Astrocyte of the spinal cord (primary cell): ENCODE measurements around the gene C1S.

Source experiments
- DNase-seq: peaks from one replicate; pipeline ENCODE4 v3.0.0; 2011; ENCODE audit warnings: low read depth, low spot score
- H3K4me3 ChIP-seq: 2 replicates; pipeline ENCODE4 v1.5.1; 2011; ENCODE audit warnings: low read depth, mild to moderate bottlenecking, low read length, moderate library complexity
- CTCF ChIP-seq: IDR thresholded peaks from 2 replicates; pipeline ENCODE4 v1.5.1; 2012; ENCODE audit warnings: low read depth, mild to moderate bottlenecking, low read length, inconsistent platforms
- in situ Hi-C: cut with HindIII; loops from 2 replicates; pipeline ENCODE4 v1.10.0; 2017; ENCODE audit warnings: low sequenced_read_pairs

Gene C1S

DNA sequence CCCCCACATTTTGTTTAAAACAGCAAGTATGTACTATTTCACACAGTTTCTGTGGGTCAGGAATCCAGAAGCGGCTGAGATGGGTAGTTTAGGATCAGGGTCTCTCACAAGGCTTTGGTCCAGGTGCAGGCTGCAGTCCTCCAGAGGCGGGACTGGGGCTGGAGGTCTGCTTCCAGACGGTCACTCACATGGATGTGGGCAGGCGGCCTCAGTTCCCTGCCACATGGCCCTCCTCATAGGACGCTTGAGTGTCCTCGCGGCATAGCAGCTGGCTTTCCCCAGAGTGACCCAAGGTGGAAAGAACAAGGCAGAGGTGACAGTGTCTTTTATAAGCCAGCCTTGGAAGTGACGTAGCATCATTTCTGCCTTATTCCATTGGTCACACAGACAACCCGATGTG, 56.4 kb downstream of the C1S start:
- in situ Hi-C loops: no loop called here
- DNase-seq: no peak
- no peak for TF ChIP-seq CTCF
- H3K4me3 ChIP-seq: no peak overlapping the region

- in situ Hi-C loops: no loop called here
- no peak overlapping the region for H3K4me3 ChIP-seq
- DNase-seq: no peak
- TF ChIP-seq CTCF: no peak
These were observed 57.2 kb downstream of the C1S start for GRCh38 chr12:7117670-7118069.

DNA sequence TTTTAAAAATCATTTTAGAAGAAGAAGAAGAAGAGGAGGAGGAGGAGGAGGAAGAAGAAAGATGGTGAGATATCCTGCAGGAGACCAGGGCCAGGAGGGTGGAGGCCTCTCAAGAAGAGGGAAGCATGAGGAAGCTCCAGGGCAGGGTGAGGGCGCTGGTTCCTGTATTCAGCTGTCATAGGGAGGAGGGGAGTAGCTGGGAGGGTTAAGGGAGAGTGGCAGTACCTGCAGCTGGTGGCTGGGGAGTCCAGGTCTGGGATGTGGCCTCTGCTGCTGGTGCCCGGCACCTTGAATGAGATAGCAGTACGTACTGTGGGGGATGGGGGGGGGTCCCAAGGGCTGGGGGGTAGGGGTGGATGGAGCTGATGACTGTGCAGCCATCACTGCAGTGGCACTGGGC, 58.4 kb downstream of the C1S start:
- H3K4me3 ChIP-seq: no peak overlapping the region
- in situ Hi-C loops: no loop called here
- DNase-seq: no peak
- TF ChIP-seq CTCF: no peak

- TF ChIP-seq CTCF: no peak
- H3K4me3 ChIP-seq: no peak overlapping the region
- no peak for DNase-seq
- in situ Hi-C loops: no loop called here
These were observed 59.6 kb downstream of the C1S start for GRCh38 chr12:7120166-7120565.
